ENCODE data around the gene CISD3. TPM values are rescaled to one million over a fixed set of nuclear protein-coding genes. Genes with fewer than 3 reads are reported as not detected.
A peak's percentile ranks its signal among the peaks of the same experiment; 100 is the strongest.

Gene CISD3
- total RNA-seq, 1 donor from 2014 or later = 2.3 TPM

- no peak for DNase-seq
These were observed 15.4 kb downstream of the CISD3 start for GRCh38 chr17:38745545-38745944.

GRCh38 chr17:38746004-38746848 is 16.1 kb downstream of the CISD3 start:
- DNase-seq = no peak

GRCh38 chr17:38746849-38747462 is 16.8 kb downstream of the CISD3 start:
- no peak for DNase-seq

- no peak for DNase-seq
These were observed 17.5 kb downstream of the CISD3 start for GRCh38 chr17:38747463-38748148.

GRCh38 chr17:38748149-38748891 is 18.2 kb downstream of the CISD3 start, which contains the start of gene PCGF2:
Gene PCGF2, minus strand, starts transcription at chr17:38748336. Its CDS starts 7,934 bp downstream, at chr17:38740402.
- DNase-seq = peak; percentile 72

- no peak for DNase-seq
These were observed 18.7 kb downstream of the CISD3 start for GRCh38 chr17:38748892-38749222.

GRCh38 chr17:38749223-38750043 is 19.3 kb downstream of the CISD3 start:
- DNase-seq = peak; percentile 64

GRCh38 chr17:38750044-38750311 is 19.8 kb downstream of the CISD3 start:
- no peak for DNase-seq

GRCh38 chr17:38750312-38751121 is 20.4 kb downstream of the CISD3 start:
- no peak for DNase-seq

- DNase-seq = no peak
These were observed 21.1 kb downstream of the CISD3 start for GRCh38 chr17:38751144-38751807.

- peak; percentile 54 for DNase-seq
These were observed 21.7 kb downstream of the CISD3 start for GRCh38 chr17:38751808-38752307.

- peak; percentile 99 for DNase-seq
These were observed 22.3 kb downstream of the CISD3 start, which contains the start of gene PSMB3 for GRCh38 chr17:38752308-38753070. Gene PSMB3, plus strand, starts transcription at chr17:38752741. Its CDS starts 86 bp downstream, at chr17:38752827.

GRCh38 chr17:38753071-38753506 is 22.9 kb downstream of the CISD3 start:
- DNase-seq = no peak

- no peak for DNase-seq
These were observed 31.5 kb downstream of the CISD3 start for GRCh38 chr17:38761612-38762011.

GRCh38 chr17:38762231-38762630 is 32.1 kb downstream of the CISD3 start:
- DNase-seq = no peak

GRCh38 chr17:38766341-38766740 is 36.2 kb downstream of the CISD3 start:
- no peak for DNase-seq

- DNase-seq = no peak
These were observed 38.3 kb downstream of the CISD3 start for GRCh38 chr17:38768417-38768816.

- DNase-seq = no peak
These were observed 43.1 kb downstream of the CISD3 start for GRCh38 chr17:38773258-38773657.

- no peak for DNase-seq
These were observed 47.6 kb downstream of the CISD3 start for GRCh38 chr17:38777641-38778250.
